ENCODE measurements around the gene ATP6V0E2. TPM values are rescaled to one million over a fixed set of nuclear protein-coding genes. Genes with fewer than 3 reads are reported as not detected.

Gene ATP6V0E2
- total and polyA plus RNA-seq, 2 experiments from 2014 or later, result 11.6 to 25.6 TPM

DNA sequence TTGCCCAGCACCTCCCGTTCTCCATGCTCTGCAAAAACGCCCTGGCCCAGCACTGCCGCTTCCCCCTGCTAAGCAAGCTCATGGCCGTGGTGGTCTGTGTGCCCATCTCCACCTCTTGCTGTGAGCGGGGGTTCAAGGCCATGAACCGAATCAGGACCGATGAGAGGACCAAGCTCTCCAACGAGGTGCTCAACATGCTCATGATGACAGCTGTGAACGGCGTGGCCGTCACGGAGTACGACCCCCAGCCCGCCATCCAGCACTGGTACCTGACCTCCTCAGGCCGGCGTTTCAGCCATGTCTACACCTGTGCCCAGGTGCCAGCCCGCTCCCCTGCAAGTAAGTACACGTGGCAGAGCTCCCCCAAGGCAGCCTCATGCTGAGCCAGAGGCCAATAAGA is 11.6 kb upstream of the ATP6V0E2 start:
- WGBS (ENCODE audit: low lambda C conversion rate, missing lambda C conversion rate), result 91% methylated on average over 18 of the region's 18 CpGs
- no peak overlapping the region for H2AFZ ChIP-seq
- no peaks in the 10 kb centered on the region for H3K79me2 ChIP-seq
- no peak overlapping the region for H3K4me2 ChIP-seq
- DNase-seq (ENCODE audit: low spot score), result no peak
- H3K9me3 ChIP-seq (ENCODE audit: low read depth), result no peaks in the 10 kb centered on the region
- H3K9me2 ChIP-seq (replicated peaks; ENCODE audit: insufficient read depth), result no peaks in the 10 kb centered on the region
- H3K27ac ChIP-seq, result no peak overlapping the region
- TF ChIP-seq, protein P1, sequence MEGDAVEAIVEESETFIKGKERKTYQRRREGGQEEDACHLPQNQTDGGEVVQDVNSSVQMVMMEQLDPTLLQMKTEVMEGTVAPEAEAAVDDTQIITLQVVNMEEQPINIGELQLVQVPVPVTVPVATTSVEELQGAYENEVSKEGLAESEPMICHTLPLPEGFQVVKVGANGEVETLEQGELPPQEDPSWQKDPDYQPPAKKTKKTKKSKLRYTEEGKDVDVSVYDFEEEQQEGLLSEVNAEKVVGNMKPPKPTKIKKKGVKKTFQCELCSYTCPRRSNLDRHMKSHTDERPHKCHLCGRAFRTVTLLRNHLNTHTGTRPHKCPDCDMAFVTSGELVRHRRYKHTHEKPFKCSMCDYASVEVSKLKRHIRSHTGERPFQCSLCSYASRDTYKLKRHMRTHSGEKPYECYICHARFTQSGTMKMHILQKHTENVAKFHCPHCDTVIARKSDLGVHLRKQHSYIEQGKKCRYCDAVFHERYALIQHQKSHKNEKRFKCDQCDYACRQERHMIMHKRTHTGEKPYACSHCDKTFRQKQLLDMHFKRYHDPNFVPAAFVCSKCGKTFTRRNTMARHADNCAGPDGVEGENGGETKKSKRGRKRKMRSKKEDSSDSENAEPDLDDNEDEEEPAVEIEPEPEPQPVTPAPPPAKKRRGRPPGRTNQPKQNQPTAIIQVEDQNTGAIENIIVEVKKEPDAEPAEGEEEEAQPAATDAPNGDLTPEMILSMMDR (IDR thresholded peaks at IDR 0.05; ENCODE audit: poor library complexity), result no peak
- TF ChIP-seq EZH2 (IDR thresholded peaks at IDR 0.05; ENCODE audit: borderline replicate concordance), result no peak
- TF ChIP-seq EZH2phosphoT487 (IDR thresholded peaks at IDR 0.05; ENCODE audit: low read depth, severe bottlenecking, unreplicated experiment), result no peak
- H3K27me3 ChIP-seq, result no peaks in the 10 kb centered on the region
- H4K20me1 ChIP-seq (ENCODE audit: insufficient read depth, poor library complexity, severe bottlenecking), result no peaks in the 10 kb centered on the region
- H3K36me3 ChIP-seq (replicated peaks; ENCODE audit: insufficient read depth, low read depth), result no peaks in the 10 kb centered on the region
- no peak overlapping the region for H3K4me3 ChIP-seq
- no peaks in the 10 kb centered on the region for H3K4me1 ChIP-seq (ENCODE audit: insufficient read depth)

DNA sequence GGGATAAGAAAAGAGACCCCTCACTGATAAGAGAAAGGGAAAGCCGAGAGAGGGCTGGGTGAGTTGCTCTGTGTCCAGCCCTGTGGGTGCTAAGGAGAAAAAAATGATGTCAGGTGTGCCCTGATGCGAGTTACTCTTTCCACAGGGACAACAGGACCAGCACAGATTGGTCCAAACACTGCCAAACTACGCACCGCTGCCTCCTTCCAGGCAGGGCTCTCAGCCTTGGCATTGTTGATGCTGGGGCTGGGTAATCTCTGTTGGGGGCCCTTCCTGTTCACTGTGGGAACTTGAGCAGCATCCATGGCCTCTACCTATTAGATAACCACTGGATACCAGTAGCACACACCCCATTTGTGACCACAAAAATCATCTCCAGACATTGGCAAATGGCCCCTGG is 10.3 kb upstream of the ATP6V0E2 start:
- H3K4me1 ChIP-seq (ENCODE audit: insufficient read depth), result no peaks in the 10 kb centered on the region
- H3K79me2 ChIP-seq, result no peaks in the 10 kb centered on the region
- TF ChIP-seq EZH2phosphoT487 (IDR thresholded peaks at IDR 0.05; ENCODE audit: low read depth, severe bottlenecking, unreplicated experiment) (no peak), EZH2 (IDR thresholded peaks at IDR 0.05; ENCODE audit: borderline replicate concordance) (no peak)
- TF ChIP-seq, protein P1 (IDR thresholded peaks at IDR 0.05; ENCODE audit: poor library complexity), result no peak
- H3K9me3 ChIP-seq (ENCODE audit: low read depth), result no peaks in the 10 kb centered on the region
- H3K4me3 ChIP-seq, result no peak overlapping the region
- no peak overlapping the region for H3K27ac ChIP-seq
- no peaks in the 10 kb centered on the region for H3K27me3 ChIP-seq
- no peaks in the 10 kb centered on the region for H3K9me2 ChIP-seq (replicated peaks; ENCODE audit: insufficient read depth)
- WGBS (ENCODE audit: low lambda C conversion rate, missing lambda C conversion rate), result 93% methylated on average over 4 of the region's 4 CpGs
- no peak overlapping the region for H2AFZ ChIP-seq
- no peaks in the 10 kb centered on the region for H4K20me1 ChIP-seq (ENCODE audit: insufficient read depth, poor library complexity, severe bottlenecking)
- H3K4me2 ChIP-seq, result no peak overlapping the region
- no peaks in the 10 kb centered on the region for H3K36me3 ChIP-seq (replicated peaks; ENCODE audit: insufficient read depth, low read depth)
- no peak for DNase-seq (ENCODE audit: low spot score)

DNA sequence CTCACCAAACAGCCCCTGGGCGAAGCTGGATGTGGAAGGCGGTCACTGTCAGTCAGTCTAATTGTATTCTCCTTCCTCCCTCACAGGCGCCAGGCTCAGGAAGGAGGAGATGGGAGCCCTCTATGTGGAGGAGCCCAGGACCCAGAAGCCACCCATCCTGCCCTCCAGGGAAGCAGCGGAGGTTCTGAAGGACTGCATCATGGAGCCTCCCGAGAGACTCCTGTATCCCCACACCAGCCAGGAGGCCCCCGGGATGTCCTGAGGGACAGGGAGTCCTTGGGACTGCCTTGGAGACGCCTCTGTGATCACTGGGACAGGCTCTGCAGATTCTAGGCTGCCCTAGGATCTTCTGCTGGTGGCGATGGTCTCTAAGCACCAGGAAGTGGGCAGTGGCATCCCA is 9.7 kb upstream of the ATP6V0E2 start:
- Histone ChIP-seq H3K27me3 (no peaks in the 10 kb centered on the region), H3K9me2 (replicated peaks; ENCODE audit: insufficient read depth) (no peaks in the 10 kb centered on the region), H3K79me2 (no peaks in the 10 kb centered on the region), H2AFZ (no peak overlapping the region), H3K9me3 (ENCODE audit: low read depth) (no peaks in the 10 kb centered on the region), H3K4me2 (no peak overlapping the region), H3K4me3 (no peak overlapping the region), H4K20me1 (ENCODE audit: insufficient read depth, poor library complexity, severe bottlenecking) (no peaks in the 10 kb centered on the region), H3K36me3 (replicated peaks; ENCODE audit: insufficient read depth, low read depth) (no peaks in the 10 kb centered on the region), H3K4me1 (ENCODE audit: insufficient read depth) (no peaks in the 10 kb centered on the region), H3K27ac (no peak overlapping the region)
- no peak for DNase-seq (ENCODE audit: low spot score)
- TF ChIP-seq EZH2phosphoT487 (IDR thresholded peaks at IDR 0.05; ENCODE audit: low read depth, severe bottlenecking, unreplicated experiment) (no peak), EZH2 (IDR thresholded peaks at IDR 0.05; ENCODE audit: borderline replicate concordance) (no peak)
- TF ChIP-seq, protein P1 (IDR thresholded peaks at IDR 0.05; ENCODE audit: poor library complexity), result no peak
- 92% methylated on average over 8 of the region's 8 CpGs for WGBS (ENCODE audit: low lambda C conversion rate, missing lambda C conversion rate)

DNA sequence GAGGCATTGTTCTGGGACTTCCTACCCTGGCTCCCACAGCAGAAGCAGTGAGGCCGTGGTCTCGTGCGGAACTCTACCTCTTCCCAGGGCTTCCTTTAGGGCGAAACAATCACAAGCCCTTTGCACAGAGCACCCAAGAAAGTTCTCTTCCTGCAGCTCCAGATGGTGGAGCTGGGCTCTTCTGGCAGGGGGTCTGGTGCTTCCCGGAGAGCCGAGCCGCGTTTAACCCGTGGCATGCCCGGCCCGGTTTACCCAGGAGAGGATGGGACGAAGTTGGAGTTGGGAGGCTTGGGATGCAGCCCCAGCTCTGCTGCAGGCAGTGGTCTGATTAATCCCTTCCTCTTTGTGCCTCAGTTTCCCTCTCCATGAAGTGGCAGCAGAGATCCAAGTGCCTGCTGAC is 9.0 kb upstream of the ATP6V0E2 start:
- H3K9me3 ChIP-seq (ENCODE audit: low read depth), result no peaks in the 10 kb centered on the region
- no peak overlapping the region for H3K27ac ChIP-seq

More for the DNA sequence above, 9.0 kb upstream of the ATP6V0E2 start:
- TF ChIP-seq, protein P1 (IDR thresholded peaks at IDR 0.05; ENCODE audit: poor library complexity), result no peak
- TF ChIP-seq EZH2 (IDR thresholded peaks at IDR 0.05; ENCODE audit: borderline replicate concordance) (no peak), EZH2phosphoT487 (IDR thresholded peaks at IDR 0.05; ENCODE audit: low read depth, severe bottlenecking, unreplicated experiment) (no peak)
- Histone ChIP-seq H3K27me3 (no peaks in the 10 kb centered on the region), H3K9me2 (replicated peaks; ENCODE audit: insufficient read depth) (no peaks in the 10 kb centered on the region), H3K79me2 (no peaks in the 10 kb centered on the region), H3K4me2 (no peak overlapping the region), H3K4me3 (no peak overlapping the region), H3K36me3 (replicated peaks; ENCODE audit: insufficient read depth, low read depth) (no peaks in the 10 kb centered on the region), H4K20me1 (ENCODE audit: insufficient read depth, poor library complexity, severe bottlenecking) (no peaks in the 10 kb centered on the region), H2AFZ (no peak overlapping the region), H3K4me1 (ENCODE audit: insufficient read depth) (no peaks in the 10 kb centered on the region)
- no peak for DNase-seq (ENCODE audit: low spot score)
- WGBS (ENCODE audit: low lambda C conversion rate, missing lambda C conversion rate), result 98% methylated on average over 12 of the region's 12 CpGs

Measured in hepatocyte (in vitro differentiated cells).